Sigmoid colon (tissue), 7 donors: Measurements from ENCODE around the gene CD163. TPM values are rescaled to one million over a fixed set of nuclear protein-coding genes. Genes with fewer than 3 reads are reported as not detected.

Source experiments
- DNase-seq: peaks from one replicate; pipeline ENCODE4 v3.0.0-alpha.2; 2019
- H3K27ac ChIP-seq, 4 donors: fragments of 200-600 bp; sonication (generic); one replicate each; pipeline ENCODE4 v1.5.1; 2016 to 2019; ENCODE audit warnings: mild to moderate bottlenecking in 1 of 4
- H3K27me3 ChIP-seq, 3 donors: fragments of 200-600 bp; sonication (generic); one replicate each; pipeline ENCODE4 v1.5.1; 2019; ENCODE audit warnings: mild to moderate bottlenecking in 1 of 3
- H3K36me3 ChIP-seq, 4 donors: fragments of 200-600 bp; sonication (generic); one replicate each; pipeline ENCODE4 v1.5.1; 2016 to 2019
- H3K4me1 ChIP-seq, 4 donors: fragments of 200-600 bp; sonication (generic); one replicate each; pipeline ENCODE4 v1.5.1; 2017 to 2019
- H3K4me3 ChIP-seq, 4 donors: fragments of 200-600 bp; sonication (generic); one replicate each; pipeline ENCODE4 v1.5.1; 2017 to 2019; ENCODE audit warnings: mild to moderate bottlenecking in 2 of 4, moderate library complexity in 1 of 4
- H3K9me3 ChIP-seq, 4 donors: fragments of 200-600 bp in 3 of 4; sonication (generic) in 3 of 4; one replicate each; pipeline versions ENCODE4 v1.5.1 to v1.6.1; 2013 to 2019
- EP300 ChIP-seq, 4 donors: sonication (generic); formaldehyde crosslinking; IDR thresholded peaks; one replicate each; pipeline ENCODE4 v1.6.1; 2017; ENCODE audit warnings: antibody characterized with exemption in 4 of 4
- POLR2A ChIP-seq, 2 donors: fragments of 450-650 bp; IDR thresholded peaks; one replicate each; pipeline ENCODE4 v1.6.1; 2016; ENCODE audit warnings: antibody characterized with exemption in 2 of 2, mild to moderate bottlenecking in 2 of 2, moderate library complexity in 2 of 2
- POLR2AphosphoS5 ChIP-seq, 4 donors: sonication (generic); formaldehyde crosslinking; IDR thresholded peaks; one replicate each; pipeline ENCODE4 v1.6.1; 2017; ENCODE audit warnings: antibody characterized with exemption in 4 of 4
- WGBS, 2 donors: extraction: QIAGEN DNeasy Blood & Tissue Kit; methylation state at CpG; one replicate each; pipeline ENCODE4 v1.1.7; 2013; 5-methylcytosine and 5-hydroxymethylcytosine counted together
- intact Hi-C: fragments of 100-400 bp; cut with DNase I; formaldehyde crosslinking; loops from one replicate; pipeline ENCODE4 v1.15.1; 2023
- polyA plus RNA-seq, 3 donors: library from polyadenylated mRNA; stranded (reverse); fragments of 200-250 nt; gene quantifications; one replicate each; pipeline ENCODE4 v1.2.3, GENCODE V29; 2013
- total RNA-seq, 4 donors: library from RNA; depleted of rRNA; stranded (reverse); fragments of >200 nt; gene quantifications; one replicate each; pipeline ENCODE4 v1.1.0, GENCODE V29; 2016
- TF ChIP-seq, protein P1 (sequence below), 4 experiments: fragments of 450-650 bp in 3 of 4; fragments of 200-600 bp in 1 of 4; IDR thresholded peaks; one replicate each; pipeline ENCODE4 v1.5.1; 2016 to 2019; ENCODE audit warnings: antibody characterized with exemption in 4 of 4, mild to moderate bottlenecking in 3 of 4, moderate library complexity in 2 of 4
- donor health status: healthy with polysubstance abuse.
- donor health status: Bipolar disorder and iron deficiency.
- donor health status: healthy.

The CD163 gene
- total and polyA plus RNA-seq, 7 donors, result 21.0 to 254 (median 108) TPM

DNA sequence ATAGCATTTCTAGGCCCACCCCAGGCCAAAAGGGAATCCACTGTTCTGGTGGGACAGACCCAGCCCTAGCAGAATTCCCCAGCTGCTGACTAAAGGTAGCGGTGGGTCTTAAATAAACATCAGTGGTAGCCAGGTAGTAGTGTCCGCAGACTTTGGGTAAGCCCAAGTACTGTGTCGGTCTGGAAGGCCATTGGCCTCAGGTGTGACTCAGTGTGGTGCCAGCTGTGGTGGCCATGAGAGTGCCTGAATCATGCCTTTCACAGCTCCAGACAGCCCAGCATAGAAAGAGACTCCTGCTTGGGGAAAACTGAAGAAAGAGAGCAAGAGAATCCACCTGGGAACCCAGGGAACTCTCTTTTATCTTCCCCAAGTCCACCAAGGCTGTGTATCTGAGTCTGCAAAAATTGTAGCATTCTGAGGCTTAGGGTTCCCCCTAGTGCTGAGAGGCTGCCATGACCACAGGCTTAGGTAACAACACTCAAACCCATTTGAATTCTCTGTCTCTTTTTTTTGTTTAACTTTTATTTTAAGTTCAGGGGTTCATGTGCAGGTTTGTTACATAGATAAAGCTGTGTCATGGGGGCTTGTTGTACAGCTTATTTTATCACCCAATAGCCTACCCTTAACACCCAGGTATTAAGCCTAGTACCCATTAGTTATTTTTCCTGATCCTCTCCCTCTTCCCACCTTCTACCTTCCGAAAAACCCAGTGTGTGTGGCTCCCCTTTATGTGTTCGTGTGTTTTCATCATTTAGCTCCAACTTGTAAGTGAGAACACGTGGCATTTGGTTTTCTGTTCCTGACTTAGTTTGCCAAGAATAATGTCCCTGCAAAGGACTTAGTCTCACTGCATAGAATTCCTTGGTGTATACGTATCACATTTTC, 43.0 kb downstream of the CD163 start:
- H3K36me3 ChIP-seq, result no peaks in the 10 kb centered on the region
- 64 to 73% methylated on average over 7 of the region's 7 CpGs for WGBS, 2 donors
- H3K4me1 ChIP-seq, result no peaks in the 10 kb centered on the region
- intact Hi-C loops, result loop anchor here (2.0 kb wide), 1 partner anchor 242 kb away; no protein-coding TSS in a partner anchor
- no peaks in the 10 kb centered on the region for H3K27me3 ChIP-seq
- DNase-seq, result no peak
- no peaks in the 10 kb centered on the region for H3K9me3 ChIP-seq
- H3K4me3 ChIP-seq, result no peak overlapping the region
- TF ChIP-seq POLR2AphosphoS5 (IDR thresholded peaks at IDR 0.05) (no peak), EP300 (IDR thresholded peaks at IDR 0.05) (no peak), POLR2A (IDR thresholded peaks at IDR 0.05) (no peak)
- TF ChIP-seq, protein P1, sequence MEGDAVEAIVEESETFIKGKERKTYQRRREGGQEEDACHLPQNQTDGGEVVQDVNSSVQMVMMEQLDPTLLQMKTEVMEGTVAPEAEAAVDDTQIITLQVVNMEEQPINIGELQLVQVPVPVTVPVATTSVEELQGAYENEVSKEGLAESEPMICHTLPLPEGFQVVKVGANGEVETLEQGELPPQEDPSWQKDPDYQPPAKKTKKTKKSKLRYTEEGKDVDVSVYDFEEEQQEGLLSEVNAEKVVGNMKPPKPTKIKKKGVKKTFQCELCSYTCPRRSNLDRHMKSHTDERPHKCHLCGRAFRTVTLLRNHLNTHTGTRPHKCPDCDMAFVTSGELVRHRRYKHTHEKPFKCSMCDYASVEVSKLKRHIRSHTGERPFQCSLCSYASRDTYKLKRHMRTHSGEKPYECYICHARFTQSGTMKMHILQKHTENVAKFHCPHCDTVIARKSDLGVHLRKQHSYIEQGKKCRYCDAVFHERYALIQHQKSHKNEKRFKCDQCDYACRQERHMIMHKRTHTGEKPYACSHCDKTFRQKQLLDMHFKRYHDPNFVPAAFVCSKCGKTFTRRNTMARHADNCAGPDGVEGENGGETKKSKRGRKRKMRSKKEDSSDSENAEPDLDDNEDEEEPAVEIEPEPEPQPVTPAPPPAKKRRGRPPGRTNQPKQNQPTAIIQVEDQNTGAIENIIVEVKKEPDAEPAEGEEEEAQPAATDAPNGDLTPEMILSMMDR (IDR thresholded peaks at IDR 0.05), result peak in 3 of 4 experiments; percentile 8 to 54 (median 40)
- no peak overlapping the region for H3K27ac ChIP-seq

- Histone ChIP-seq H3K27ac (no peak overlapping the region), H3K4me1 (no peaks in the 10 kb centered on the region), H3K9me3 (no peaks in the 10 kb centered on the region), H3K27me3 (no peaks in the 10 kb centered on the region), H3K36me3 (no peaks in the 10 kb centered on the region), H3K4me3 (no peak overlapping the region)
- no peak for TF ChIP-seq EP300 (IDR thresholded peaks at IDR 0.05)
- TF ChIP-seq POLR2A (IDR thresholded peaks at IDR 0.05), result no peak
- no peak for TF ChIP-seq POLR2AphosphoS5 (IDR thresholded peaks at IDR 0.05)
- TF ChIP-seq, protein P1 (IDR thresholded peaks at IDR 0.05), result no peak
- WGBS, 2 donors, result 83 to 88% methylated on average over 3 of the region's 3 CpGs
- DNase-seq, result no peak
- intact Hi-C loops, result loop anchor here (2.0 kb wide), 1 partner anchor 241 kb away; no protein-coding TSS in a partner anchor
Measured at GRCh38 chr12:7459973-7460372, 43.6 kb downstream of the CD163 start.

GRCh38 chr12:7451756-7452155, 51.8 kb downstream of the CD163 start:
- no peaks in the 10 kb centered on the region for H3K4me1 ChIP-seq
- no peaks in the 10 kb centered on the region for H3K36me3 ChIP-seq
- H3K9me3 ChIP-seq, result no peaks in the 10 kb centered on the region
- intact Hi-C loops, result no loop called here
- no peak overlapping the region for H3K27ac ChIP-seq
- no peak for DNase-seq
- TF ChIP-seq POLR2AphosphoS5 (IDR thresholded peaks at IDR 0.05), result no peak
- TF ChIP-seq, protein P1 (IDR thresholded peaks at IDR 0.05), result no peak
- no peak for TF ChIP-seq POLR2A (IDR thresholded peaks at IDR 0.05)
- no peak for TF ChIP-seq EP300 (IDR thresholded peaks at IDR 0.05)
- H3K27me3 ChIP-seq, result no peaks in the 10 kb centered on the region
- WGBS, 2 donors, result 72 to 76% methylated on average over 3 of the region's 3 CpGs
- no peak overlapping the region for H3K4me3 ChIP-seq

DNA sequence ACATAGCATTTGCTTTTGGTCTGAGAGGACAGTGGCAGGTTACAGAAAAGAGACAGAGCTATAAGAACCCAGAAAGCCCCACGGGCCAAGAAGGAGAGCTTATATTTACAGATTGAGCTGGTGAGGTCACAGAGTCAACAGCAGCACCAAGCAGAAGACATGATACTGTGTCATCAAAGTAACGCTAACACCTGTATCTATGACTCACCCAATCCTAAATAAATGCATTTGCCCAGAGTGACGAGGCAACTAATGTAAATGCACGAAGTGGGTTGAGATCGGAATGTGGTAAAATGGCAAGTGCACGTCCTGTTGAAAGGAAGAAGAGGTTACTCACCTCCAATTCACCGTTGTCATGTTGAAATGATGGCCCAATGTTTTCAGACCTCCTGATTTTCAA, 52.9 kb downstream of the CD163 start:
- no peak overlapping the region for H3K4me3 ChIP-seq
- H3K27ac ChIP-seq, result no peak overlapping the region
- DNase-seq, result no peak
- H3K4me1 ChIP-seq, result no peaks in the 10 kb centered on the region
- H3K36me3 ChIP-seq, result no peaks in the 10 kb centered on the region
- WGBS, 2 donors, result 72 to 84% methylated on average over 7 of the region's 7 CpGs
- H3K9me3 ChIP-seq, result no peaks in the 10 kb centered on the region
- no peaks in the 10 kb centered on the region for H3K27me3 ChIP-seq
- intact Hi-C loops, result no loop called here
- TF ChIP-seq, protein P1 (IDR thresholded peaks at IDR 0.05), result no peak
- TF ChIP-seq POLR2AphosphoS5 (IDR thresholded peaks at IDR 0.05) (no peak), EP300 (IDR thresholded peaks at IDR 0.05) (no peak), POLR2A (IDR thresholded peaks at IDR 0.05) (no peak)
